Measurements from ENCODE around the gene ABCC8.

The ABCC8 gene

DNA sequence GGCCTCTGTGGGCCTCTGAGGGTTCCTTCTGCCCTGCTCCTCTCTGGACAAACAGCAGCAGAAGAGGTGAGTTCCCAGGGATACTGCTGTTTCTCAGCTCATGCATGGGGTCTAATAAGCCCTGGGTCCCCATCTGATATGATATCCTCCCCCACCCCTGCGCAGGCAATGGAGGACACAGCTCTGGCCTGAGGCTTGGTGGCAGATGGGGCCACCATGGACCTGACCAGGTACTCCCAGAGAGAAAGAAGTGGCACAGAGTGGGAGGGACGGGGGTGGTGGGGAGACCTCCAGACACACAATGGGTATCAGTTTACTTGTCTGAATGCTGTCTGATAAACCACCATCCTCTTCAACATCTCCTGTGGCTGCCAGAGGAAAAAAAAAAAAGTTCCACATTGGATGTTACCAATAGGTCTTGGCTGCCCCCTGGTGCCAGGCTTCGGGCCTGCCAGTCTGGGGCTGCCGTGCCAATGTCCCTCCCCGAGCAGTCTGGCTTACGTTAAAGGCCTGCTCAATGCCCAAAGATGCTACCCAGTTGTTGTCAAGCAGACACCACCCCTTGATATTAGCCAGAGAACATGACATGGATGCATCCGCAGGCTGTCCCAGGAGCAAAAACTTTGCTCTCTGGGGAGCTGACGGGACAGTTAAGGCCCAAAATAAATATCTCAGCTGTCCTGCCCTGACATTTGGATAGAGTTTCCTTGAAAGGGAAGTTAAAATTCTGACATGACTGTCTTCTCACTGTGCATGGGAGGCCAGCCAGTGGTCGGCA, 27.9 kb upstream of the ABCC8 start:
- DNase-seq, result peak; percentile 85

DNA sequence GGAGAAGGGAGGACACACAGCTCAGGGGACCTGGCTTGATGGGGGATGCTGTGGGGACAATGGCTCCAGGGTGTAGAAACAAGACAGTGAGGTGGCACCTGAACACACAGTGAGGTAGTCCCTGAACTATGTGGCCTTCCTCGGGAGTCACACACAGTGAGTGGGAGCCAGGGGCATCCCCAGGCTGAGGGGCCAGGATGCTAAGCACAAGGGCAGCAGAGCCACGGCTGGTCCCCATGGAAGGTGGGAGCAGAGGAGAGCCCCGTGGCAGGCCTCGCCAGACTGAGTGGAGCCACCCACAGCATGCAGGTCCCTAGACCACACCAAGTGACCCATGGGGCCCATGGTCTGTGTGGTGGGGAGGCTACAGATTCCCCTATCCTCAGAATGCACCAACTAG, 26.0 kb upstream of the ABCC8 start:
- DNase-seq, result no peak

- no peak for DNase-seq
Observed at GRCh38 chr11:17500673-17501072, 24.0 kb upstream of the ABCC8 start.

DNA sequence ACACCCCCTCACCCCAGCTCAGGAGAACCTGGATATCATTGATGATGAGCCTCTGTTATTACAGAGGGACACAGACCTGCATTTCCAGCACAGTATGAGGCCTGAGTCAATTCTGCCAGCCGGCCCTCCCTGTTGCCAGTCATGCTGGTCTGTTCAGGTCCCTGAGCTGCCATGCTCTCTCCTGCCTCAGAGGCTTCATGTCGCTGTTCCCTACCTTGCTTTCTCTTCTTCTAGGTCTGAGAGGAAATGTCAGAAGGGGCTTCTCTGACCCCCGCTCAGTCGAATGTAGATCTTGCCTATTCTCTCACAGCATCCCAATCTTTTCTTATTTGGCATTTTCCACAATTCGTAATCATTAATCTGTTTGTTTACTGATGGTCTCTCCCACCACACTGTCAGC, 21.8 kb upstream of the ABCC8 start:
- DNase-seq, result no peak

GRCh38 chr11:17498058-17498457, 21.4 kb upstream of the ABCC8 start:
- DNase-seq, result no peak

- DNase-seq, result no peak
Observed at GRCh38 chr11:17496406-17496805, 19.8 kb upstream of the ABCC8 start.

DNA sequence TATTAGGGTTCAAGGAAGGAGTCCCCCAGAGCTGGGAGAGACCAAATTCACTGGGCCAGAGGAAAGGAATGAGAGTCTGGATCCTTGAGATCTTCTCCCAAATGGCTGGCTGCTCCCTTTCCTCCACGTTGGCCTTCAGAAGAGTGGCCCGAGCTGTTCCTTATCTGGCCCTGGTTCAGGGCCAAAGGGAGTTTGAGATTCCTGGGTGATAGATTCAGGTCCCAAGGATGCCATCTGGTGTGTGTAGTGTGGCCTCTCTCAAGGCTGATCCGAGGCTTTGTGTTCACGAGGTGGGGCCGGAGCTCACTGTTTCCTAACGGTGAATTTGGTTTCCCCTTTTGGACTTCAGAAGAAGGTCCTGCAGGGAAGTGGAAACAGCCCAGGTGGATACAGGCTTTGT, 17.4 kb upstream of the ABCC8 start:
- no peak for DNase-seq

DNA sequence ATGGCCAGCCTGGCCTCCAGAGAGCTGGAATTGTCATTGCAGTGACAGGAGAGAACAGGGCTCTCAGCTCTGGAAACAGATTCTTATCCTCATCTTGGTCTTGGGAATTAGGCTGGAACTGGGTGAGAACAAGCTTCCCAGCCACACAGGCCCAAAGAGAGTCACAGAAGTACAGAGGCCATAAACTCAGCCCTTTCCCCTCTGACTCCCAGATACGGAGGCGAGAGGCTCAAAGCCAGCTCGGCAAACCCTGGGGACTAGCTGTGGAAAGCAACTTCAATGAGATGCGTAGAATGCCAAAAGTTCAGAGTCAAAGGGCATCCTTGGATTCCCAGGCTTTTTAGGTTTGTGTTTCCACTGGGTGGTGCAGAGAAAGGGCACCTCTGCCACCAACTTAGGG, 14.3 kb upstream of the ABCC8 start:
- no peak for DNase-seq

DNA sequence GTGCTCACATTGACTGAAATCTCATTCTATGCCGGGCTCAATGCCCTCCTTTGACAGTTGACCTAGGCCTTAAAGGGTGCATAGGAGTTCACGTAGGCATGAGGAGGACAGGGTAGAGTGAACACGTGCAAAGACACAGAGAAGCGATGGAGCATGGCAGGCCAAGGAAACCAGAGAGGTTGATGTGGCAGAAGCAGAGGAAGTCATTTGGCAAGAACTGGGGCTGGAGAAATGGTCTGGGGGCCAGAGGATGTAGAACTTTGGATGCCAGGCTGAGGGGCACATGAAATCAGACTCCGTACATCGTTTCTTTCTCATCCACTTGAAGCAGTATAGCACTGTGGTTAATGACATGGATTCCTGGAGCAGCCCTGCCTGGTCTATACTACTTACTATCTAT, 13.6 kb upstream of the ABCC8 start:
- no peak for DNase-seq

- no peak for DNase-seq
Observed at GRCh38 chr11:17489751-17490150, 13.1 kb upstream of the ABCC8 start.

DNA sequence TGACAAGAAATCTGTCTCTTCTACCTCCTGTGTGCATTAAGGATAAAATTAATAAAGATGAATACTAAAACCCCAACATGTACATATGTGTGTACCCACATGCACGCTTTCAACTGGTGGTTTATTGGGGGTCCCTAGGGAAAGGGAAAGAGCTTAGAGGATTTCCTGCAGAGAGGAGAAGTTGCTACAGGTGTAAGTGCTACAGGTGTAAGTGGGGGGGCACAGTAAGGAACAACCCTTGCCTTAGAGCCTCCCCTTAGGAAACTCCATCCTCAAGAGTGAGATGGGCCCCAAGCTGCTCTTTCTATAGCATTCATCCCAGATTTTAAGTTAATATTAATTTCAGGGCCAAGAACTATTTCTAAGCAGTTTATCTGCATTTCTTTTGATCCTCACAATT, 11.9 kb upstream of the ABCC8 start:
- DNase-seq, result no peak

DNA sequence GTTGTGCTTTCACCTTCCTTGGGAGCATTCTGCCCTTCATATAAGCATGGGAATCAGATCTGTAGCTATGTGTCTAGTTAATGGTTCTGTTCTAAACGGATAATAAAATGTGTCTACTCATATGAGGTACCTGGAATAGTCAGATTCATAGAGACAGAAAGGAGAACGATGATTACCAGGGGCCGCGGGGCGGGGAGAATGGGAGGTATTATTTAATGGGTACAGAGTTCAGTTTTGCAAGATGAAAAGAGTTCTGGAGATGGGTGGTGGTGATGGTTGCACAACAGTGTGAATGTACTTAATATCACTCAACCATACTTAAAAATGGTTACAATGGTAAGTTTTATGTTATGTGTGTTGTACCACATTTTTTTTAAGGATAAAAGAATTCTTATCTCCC, 10.0 kb upstream of the ABCC8 start:
- DNase-seq, result no peak

DNA sequence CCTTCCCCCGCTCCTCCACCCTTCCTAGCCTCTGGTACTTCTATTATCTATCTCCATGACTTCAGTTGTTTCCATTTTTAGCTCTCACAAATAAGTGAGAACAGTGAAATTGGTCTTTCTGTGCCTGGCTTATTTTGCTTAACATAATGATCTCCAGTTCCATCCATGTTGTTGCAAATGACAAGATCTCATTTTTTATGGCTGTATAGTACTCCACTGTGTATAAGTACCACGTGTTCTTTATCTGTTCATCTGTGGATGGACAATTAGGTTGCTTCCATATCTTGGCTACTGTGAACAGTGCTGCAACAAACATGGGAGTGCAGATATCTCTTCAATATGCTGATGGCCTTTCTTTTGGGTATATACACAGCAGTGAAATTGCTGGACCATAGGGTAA, 6.9 kb upstream of the ABCC8 start:
- no peak for DNase-seq

GRCh38 chr11:17481905-17482304, 5.3 kb upstream of the ABCC8 start:
- DNase-seq, result no peak

DNA sequence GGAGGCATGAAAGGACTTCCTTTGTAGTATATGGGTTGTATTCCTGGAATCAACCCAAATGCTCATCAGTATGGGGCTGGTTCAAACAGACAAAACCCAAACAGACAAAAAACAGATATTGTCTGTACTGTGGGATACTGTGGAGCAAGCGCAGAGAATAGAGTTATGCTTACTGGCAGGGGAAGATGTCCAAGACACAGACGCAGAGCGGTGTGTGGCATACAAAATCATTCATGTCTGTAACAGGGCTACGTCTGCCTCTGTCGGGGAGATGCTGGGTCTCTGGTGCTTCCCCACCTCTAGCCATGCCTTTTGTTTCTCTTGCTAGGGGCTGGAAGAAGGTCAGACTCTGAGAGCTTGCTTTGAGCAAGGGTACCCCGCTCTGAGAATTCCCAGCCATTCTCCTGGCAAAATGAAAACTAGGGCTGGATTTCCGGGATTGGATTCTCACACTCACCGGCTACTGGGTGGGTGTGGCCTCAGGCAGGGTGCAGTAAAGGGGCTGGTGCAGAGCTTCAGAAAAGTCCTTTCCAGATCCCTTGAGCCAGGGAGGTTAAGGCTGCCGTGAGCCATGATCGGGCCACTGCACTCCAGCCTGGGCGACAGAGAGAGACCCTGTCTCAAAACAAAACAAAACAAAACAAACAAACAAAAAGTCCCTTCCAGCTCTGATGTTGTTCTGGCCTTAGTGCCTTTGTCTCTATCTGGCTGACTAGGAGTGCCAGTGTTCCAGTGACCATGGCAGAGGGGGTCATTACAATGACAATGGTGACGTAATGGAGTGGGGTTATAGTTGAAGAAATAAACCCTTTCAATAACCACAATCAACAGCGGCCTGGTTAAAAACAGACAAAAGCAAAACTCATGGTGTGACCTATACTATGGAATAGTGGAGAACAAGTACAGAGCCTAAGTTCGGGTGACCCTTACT, 2.9 kb upstream of the ABCC8 start:
- no peak for DNase-seq

DNA sequence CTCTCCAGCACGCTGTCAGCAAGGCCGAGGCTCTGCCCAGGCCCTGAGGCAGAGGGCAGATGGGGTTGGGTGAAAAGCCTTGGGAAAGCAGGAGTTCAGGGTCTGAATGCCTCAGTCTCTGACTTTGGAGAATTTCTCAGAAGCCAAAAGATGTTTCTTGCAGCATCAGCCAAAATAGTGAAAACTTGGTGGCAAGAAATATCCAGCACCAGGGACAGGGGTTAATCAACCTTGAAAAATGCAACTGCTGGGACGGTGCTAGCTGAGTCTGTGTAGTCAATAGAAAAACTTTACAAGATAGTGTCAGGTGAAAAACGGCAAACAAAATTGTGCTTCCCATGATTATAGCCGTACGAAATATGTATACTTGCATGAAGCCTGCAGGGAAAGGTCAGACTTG, 1.4 kb upstream of the ABCC8 start:
- DNase-seq, result no peak

GRCh38 chr11:17477361-17477760, 716 bp upstream of the ABCC8 start:
- DNase-seq, result no peak

DNA sequence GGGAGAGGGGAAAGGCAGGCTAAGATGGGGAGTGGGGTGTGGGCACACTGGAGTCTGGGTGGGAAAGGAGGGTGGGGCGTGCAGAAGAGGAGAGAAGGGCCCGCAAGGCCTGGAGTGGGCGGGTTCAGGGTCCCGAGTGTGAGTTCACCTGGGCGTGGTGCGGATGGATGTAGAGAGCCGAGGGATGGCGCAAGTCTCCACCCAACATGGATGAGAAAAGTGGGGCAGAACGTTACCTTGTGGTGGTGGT, 364 bp upstream of the ABCC8 start:
- DNase-seq, result no peak

DNA sequence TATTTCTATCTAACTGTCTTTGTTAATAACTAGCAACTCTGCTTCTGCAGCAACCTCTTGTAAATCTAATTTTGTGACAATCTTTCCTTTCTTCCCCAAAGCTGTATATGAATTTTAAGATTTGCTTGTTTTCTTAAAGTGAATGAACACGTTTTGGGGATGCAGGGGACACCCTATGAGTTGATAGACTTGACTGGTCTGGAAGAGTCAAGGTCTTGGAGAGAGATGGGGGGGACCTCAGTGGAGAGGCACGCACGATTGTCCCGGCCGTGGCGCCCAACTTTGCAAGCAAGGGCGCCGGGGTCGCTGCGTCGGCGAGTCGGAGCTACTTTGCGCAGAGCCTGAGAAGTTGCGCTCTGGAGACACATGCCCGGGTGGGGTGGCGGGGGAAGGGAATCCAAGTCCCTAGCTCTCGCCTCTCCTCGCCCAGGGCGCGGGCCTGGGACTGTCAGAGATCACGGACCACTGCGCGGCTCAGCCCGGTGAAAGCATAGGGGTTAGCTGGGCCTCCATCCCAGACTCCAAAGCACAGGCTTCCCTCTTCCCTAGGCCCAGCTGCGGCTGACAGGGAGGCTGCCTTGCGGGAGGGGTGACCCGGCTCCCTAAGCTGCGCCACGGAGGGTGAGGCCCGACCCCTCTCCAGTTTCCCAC, 854 bp downstream of the ABCC8 start:
- DNase-seq, result no peak

DNA sequence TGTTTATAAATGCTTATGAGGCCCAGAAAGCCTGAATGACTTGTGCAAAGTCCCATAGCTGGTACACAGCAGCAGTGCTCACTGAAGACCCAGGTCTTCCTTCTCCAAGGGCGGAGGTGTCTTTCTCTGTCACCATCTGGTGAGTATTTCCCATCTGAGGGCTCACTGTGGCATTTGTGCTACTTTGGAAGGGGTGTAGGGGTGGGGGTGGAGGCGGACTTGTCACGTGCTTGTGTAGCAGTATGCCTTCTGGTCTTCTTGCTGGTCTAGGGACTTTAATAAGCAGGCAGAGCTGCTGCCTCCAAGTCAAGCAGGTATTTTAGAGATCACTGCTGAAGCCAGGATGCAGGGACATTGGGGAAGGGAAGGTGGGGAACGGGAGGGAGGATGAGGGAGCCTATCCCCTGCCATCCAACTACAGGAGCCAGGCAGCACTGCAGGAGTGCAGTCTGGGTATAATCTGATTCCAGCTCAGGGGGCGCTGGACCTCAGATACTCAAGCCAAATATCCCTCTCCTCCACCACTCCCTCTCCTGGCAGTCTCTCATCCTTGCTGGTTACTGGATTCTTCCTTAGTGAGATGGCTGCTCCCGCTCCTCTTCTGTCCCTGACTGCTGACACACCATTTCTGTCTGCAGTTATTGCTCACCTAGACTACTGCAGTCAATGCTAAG, 3.4 kb downstream of the ABCC8 start:
- DNase-seq, result no peak

- DNase-seq, result no peak
Observed at GRCh38 chr11:17472467-17472866, 4.2 kb downstream of the ABCC8 start.

DNA sequence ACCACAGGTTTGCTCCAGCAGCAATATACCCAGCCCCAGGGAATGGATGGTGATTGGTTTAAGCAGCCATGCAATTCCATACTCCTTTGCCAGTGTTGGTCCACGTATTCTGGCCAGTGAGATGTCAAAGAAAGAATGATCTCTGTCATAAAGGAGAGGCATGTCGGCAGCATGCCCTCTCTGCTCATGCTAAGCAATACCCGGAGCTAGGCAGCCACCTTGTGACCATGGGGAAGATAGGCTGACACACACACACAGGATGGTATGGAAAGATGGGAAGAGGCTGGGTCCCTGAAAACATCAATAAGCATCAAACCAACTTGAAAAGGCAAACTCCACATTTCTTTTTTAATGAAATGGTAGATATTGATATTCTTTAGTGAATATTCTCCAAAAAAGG, 5.1 kb downstream of the ABCC8 start:
- no peak for DNase-seq

DNA sequence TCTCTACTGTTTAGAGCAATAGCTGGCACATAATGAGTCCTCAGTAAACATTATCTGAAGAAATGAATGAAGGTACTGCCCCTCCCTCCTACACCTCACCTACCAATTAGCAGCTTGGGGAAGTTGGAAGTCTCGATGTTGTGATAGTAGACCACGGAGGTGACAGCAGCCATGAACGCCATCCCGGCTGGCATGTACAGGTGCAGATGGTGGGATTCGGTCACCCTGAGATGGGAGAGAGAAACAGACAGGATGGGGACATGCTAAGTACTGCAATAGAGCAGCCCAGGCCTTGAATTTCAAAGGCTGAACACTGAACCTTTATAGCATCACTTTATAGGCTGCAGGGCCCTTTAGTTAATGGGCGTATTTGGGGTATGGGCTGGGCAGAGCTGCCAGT, 6.6 kb downstream of the ABCC8 start:
- no peak for DNase-seq

DNA sequence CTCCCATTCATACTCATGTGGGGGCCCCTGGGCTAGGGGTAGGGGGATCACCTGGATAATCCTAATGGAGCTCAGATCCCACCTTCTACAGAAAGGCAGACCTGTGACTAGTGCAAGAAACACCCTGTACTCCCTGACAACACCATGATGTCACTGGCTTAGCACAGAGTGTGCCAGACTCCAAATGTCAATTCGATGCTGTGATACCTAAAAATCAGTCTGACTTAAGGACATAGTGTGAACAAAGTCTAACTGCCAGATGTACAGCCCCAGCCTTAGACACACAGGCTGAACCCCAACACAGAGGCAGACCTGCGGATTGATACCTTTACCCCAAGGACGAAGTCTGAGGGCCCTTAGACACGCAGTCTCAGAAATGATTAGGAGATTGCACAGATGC, 8.5 kb downstream of the ABCC8 start:
- no peak for DNase-seq
